HFFc6 (cell line): ENCODE results near the gene WDR7. TPM values are rescaled to one million over a fixed set of nuclear protein-coding genes. Genes with fewer than 3 reads are reported as not detected.
"Not testable (repeated sequence)": the region's sequence is repeated elsewhere in the genome, so short reads cannot be mapped to it uniquely, and the experiment has no call there.

ENCODE experiments used
- DNase-seq: peaks from one replicate; pipeline ENCODE4 v3.0.0-alpha.2; 2018
- H3K27ac Mint-ChIP-seq: 2 replicates; pipeline ENCODE4 v1.8.0; 2020; ENCODE audit warnings: mild to moderate bottlenecking, mixed read lengths
- H3K27me3 Mint-ChIP-seq: 2 replicates; pipeline ENCODE4 v1.8.0; 2021; ENCODE audit warnings: mild to moderate bottlenecking, moderate library complexity, mixed read lengths; ENCODE audit not compliant: insufficient read depth
- H3K36me3 Mint-ChIP-seq: 2 replicates; pipeline ENCODE4 v1.8.0; 2021; ENCODE audit warnings: low read depth, mixed read lengths
- H3K4me1 Mint-ChIP-seq: 2 replicates; pipeline ENCODE4 v1.8.0; 2020; ENCODE audit warnings: low read depth, mixed read lengths
- H3K4me3 Mint-ChIP-seq: 2 replicates; pipeline ENCODE4 v1.8.0; 2020; ENCODE audit warnings: mild to moderate bottlenecking, moderate library complexity, mixed read lengths
- H3K9me3 Mint-ChIP-seq: 2 replicates; pipeline ENCODE4 v1.8.0; 2020; ENCODE audit warnings: mild to moderate bottlenecking, mixed read lengths
- CTCF ChIP-seq: fragments of 200-600 bp; sonication (generic); IDR thresholded peaks from 2 replicates; pipeline ENCODE4 v1.5.0; 2021; ENCODE audit warnings: antibody characterized with exemption, mild to moderate bottlenecking
- total RNA-seq, 6 experiments: library from RNA; stranded (reverse); fragmentation: NEBNext Ultra II Directional; extraction: Animal tissue kit (Norgen Biotek cat#: 25700); gene quantifications; 2 replicates in 1 of 6; 3 replicates in 5 of 6; pipeline ENCODE4 v1.2.3, GENCODE V29; 2021

The WDR7 gene
- total RNA-seq, 6 experiments from 2014 or later: 14.0 to 19.7 (median 16.6) TPM

GRCh38 chr18:56647071-56647470 is 4.1 kb upstream of the WDR7 start:
- H3K36me3 Mint-ChIP-seq: no peaks in the 10 kb centered on the region
- TF ChIP-seq CTCF: no peak
- no peak overlapping the region for H3K27ac Mint-ChIP-seq
- peaks cover 19% of the 10 kb centered on the region for H3K4me1 Mint-ChIP-seq
- H3K27me3 Mint-ChIP-seq: no peaks in the 10 kb centered on the region; the same call in 1 of the 2 replicates
- DNase-seq: no peak
- H3K9me3 Mint-ChIP-seq: no peaks in the 10 kb centered on the region
- no peak overlapping the region for H3K4me3 Mint-ChIP-seq

- Mint-ChIP-seq H3K4me3 (no peak overlapping the region), H3K27me3 (no peaks in the 10 kb centered on the region), H3K9me3 (no peaks in the 10 kb centered on the region), H3K4me1 (peaks cover 24% of the 10 kb centered on the region), H3K36me3 (0 out of 2 replicates have a peak, but pooled peaks cover under 1% of the 10 kb centered on the region), H3K27ac (no peak overlapping the region)
- no peak for TF ChIP-seq CTCF
- no peak for DNase-seq
Observed at GRCh38 chr18:56647951-56648893, 2.9 kb upstream of the WDR7 start.

GRCh38 chr18:56649996-56650395 is 1.2 kb upstream of the WDR7 start:
- Mint-ChIP-seq H3K27ac (no peak overlapping the region), H3K27me3 (no peaks in the 10 kb centered on the region), H3K36me3 (0 out of 2 replicates have a peak, but pooled peaks cover 4% of the 10 kb centered on the region), H3K4me3 (no peak overlapping the region), H3K9me3 (no peaks in the 10 kb centered on the region), H3K4me1 (peaks cover 29% of the 10 kb centered on the region)
- no peak for TF ChIP-seq CTCF
- no peak for DNase-seq

GRCh38 chr18:56651771-56652092 is 573 bp downstream of the WDR7 start:
- TF ChIP-seq CTCF: no peak
- no peaks in the 10 kb centered on the region for H3K9me3 Mint-ChIP-seq
- peaks cover 29% of the 10 kb centered on the region for H3K4me1 Mint-ChIP-seq
- 0 out of 2 replicates have a peak, but pooled peaks cover 4% of the 10 kb centered on the region for H3K36me3 Mint-ChIP-seq
- no peaks in the 10 kb centered on the region for H3K27me3 Mint-ChIP-seq
- H3K4me3 Mint-ChIP-seq: peak overlapping the region; percentile 89
- peak overlapping the region; percentile 83 for H3K27ac Mint-ChIP-seq
- no peak for DNase-seq

GRCh38 chr18:56652802-56653201 is 1.6 kb downstream of the WDR7 start:
- Mint-ChIP-seq H3K4me1 (peaks cover 29% of the 10 kb centered on the region), H3K4me3 (no peak overlapping the region), H3K36me3 (0 out of 2 replicates have a peak, but pooled peaks cover 4% of the 10 kb centered on the region), H3K27ac (no peak overlapping the region), H3K27me3 (no peaks in the 10 kb centered on the region), H3K9me3 (no peaks in the 10 kb centered on the region)
- no peak for DNase-seq
- TF ChIP-seq CTCF: no peak

GRCh38 chr18:56654280-56654679 is 3.1 kb downstream of the WDR7 start:
- H3K27ac Mint-ChIP-seq, H3K27me3 Mint-ChIP-seq, H3K4me3 Mint-ChIP-seq, DNase-seq, H3K9me3 Mint-ChIP-seq, H3K36me3 Mint-ChIP-seq: not testable (repeated sequence)
- H3K4me1 Mint-ChIP-seq: peaks cover 29% of the 10 kb centered on the region
